CD4-positive, alpha-beta T cell treated with Interferon gamma for 1 hour (primary cell): Measurements from ENCODE around the gene SIT1.
A peak's percentile ranks its signal among the peaks of the same experiment; 100 is the strongest.

ENCODE experiments used
- DNase-seq: peaks from one replicate; pipeline ENCODE4 v3.0.0-alpha.2; 2020

Gene SIT1

DNA sequence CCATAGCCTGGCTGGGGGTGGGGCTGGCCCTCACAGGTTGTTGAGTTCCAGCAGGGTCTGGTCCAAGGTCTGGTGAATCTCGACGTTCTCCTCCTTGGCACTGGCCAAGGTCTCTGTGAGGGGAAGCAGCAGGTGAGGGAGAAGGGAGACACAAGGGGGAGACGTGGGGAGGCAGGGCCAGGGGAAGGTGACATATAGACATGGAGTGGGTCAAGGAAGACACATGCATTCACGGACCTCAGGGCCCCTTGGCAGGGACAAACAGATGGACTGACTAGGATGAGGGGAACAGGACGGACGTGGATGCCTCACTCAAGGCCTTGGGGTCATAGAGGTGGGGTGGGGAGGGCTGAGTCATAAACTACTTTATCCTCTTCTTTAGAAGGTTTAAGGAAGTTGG, 31.3 kb upstream of the SIT1 start:
- no peak for DNase-seq

DNA sequence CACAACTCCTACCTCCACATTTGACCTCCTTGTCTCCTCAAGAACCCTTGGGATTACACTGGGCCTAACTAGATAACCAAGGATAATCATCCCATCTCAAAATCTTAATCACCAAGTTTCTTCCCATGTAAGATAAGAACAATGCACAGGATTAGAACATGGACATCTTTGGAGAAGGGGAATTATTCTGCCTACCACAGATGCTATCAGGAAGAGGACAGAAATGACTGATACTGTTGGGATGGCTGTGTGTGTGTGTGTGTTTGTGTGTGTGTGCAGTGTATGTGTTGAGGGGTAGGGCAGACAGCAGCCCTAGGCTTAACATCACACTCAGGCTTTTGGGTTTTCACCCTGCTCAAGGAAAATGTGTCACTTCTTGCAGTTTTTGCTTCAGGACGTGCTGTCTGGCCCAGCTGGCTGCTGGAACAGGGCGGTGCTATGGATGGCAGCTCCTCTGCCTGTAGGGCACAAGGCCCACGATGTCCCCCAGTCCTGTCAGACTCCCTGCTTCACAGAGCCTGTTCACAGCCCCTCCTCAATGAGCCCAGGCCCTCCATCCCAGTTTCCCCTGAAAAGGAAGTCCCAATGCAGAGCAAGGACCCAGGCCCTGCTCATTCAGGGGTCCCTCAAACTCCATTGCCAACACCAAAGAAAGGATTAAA, 30.7 kb upstream of the SIT1 start:
- no peak for DNase-seq

DNA sequence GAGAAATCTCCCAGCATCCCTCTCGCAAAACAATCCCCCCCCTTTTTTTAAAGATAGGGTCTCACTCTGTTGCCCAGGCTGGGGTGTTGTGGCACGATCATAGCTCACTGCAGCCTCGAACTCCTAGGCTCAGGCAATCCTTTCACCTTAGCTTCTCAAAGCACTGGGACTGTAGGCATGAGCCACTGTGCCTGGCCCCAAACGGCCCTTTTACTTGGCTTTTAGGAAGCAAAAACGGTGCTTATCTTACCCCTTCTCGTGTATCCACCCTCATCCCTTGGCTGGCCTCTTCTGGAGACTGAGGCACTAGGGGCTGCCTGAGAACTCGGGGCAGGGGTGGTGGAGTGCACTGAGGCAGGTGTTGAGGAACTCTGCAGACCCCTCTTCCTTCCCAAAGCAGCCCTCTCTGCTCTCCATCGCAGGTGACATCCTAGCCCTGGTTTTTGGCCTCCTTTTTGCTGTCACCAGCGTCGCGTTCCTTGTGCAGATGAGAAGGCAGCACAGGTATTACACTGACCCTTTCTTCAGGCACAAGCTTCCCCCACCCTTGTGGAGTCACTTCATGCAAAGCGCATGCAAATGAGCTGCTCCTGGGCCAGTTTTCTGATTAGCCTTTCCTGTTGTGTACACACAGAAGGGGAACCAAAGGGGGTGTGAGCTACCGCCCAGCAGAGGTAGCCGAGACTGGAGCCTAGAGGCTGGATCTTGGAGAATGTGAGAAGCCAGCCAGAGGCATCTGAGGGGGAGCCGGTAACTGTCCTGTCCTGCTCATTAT, 29.8 kb upstream of the SIT1 start:
- DNase-seq, result no peak

DNA sequence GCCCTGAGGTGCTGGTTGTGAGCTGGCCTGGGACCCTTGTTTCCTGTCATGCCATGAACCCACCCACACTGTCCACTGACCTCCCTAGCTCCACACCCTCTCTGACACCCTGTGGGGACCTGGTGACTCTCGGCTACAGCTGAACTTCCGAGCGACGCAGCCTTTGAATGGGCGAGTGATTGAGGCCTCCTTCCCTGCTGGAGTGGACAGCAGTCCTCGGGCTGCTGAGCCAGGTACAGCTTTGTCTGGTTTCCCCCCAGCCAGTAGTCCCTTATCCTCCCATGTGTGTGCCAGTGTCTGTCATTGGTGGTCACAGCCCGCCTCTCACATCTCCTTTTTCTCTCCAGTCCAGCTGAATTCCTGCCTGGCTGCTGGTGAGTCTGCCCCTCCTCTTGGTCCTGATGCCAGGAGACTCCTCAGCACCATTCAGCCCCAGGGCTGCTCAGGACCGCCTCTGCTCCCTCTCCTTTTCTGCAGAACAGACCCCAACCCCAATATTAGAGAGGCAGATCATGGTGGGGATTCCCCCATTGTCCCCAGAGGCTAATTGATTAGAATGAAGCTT, 29.1 kb upstream of the SIT1 start:
- DNase-seq, result no peak

DNA sequence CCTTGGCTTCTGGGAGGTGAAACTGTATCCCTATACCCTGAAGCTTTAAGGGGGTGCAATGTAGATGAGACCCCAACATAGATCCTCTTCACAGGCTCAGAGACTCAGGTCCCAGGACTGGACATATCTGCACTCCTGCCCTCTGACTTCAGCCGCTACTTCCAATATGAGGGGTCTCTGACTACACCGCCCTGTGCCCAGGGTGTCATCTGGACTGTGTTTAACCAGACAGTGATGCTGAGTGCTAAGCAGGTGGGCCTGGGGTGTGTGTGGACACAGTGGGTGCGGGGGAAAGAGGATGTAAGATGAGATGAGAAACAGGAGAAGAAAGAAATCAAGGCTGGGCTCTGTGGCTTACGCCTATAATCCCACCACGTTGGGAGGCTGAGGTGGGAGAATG, 28.4 kb upstream of the SIT1 start:
- no peak for DNase-seq

DNA sequence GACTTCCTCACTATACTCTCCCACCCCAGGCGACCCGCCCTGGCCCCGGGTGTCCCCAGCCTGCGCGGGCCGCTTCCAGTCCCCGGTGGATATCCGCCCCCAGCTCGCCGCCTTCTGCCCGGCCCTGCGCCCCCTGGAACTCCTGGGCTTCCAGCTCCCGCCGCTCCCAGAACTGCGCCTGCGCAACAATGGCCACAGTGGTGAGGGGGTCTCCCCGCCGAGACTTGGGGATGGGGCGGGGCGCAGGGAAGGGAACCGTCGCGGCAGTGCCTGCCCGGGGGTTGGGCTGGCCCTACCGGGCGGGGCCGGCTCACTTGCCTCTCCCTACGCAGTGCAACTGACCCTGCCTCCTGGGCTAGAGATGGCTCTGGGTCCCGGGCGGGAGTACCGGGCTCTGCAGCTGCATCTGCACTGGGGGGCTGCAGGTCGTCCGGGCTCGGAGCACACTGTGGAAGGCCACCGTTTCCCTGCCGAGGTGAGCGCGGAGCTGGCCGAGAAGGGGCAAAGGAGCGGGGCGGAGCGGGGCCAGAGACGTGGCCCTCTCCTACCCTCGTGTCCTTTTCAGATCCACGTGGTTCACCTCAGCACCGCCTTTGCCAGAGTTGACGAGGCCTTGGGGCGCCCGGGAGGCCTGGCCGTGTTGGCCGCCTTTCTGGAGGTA, 25.1 kb upstream of the SIT1 start:
- peak; percentile 11 for DNase-seq

DNA sequence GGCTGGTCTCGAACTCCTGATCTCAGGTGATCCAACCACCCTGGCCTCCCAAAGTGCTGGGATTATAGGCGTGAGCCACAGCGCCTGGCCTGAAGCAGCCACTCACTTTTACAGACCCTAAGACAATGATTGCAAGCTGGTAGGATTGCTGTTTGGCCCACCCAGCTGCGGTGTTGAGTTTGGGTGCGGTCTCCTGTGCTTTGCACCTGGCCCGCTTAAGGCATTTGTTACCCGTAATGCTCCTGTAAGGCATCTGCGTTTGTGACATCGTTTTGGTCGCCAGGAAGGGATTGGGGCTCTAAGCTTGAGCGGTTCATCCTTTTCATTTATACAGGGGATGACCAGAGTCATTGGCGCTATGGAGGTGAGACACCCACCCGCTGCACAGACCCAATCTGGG, 24.5 kb upstream of the SIT1 start:
- no peak for DNase-seq

DNA sequence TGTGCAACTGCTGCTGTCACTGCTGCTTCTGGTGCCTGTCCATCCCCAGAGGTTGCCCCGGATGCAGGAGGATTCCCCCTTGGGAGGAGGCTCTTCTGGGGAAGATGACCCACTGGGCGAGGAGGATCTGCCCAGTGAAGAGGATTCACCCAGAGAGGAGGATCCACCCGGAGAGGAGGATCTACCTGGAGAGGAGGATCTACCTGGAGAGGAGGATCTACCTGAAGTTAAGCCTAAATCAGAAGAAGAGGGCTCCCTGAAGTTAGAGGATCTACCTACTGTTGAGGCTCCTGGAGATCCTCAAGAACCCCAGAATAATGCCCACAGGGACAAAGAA, 23.3 kb upstream of the SIT1 start:
- DNase-seq, result no peak

DNA sequence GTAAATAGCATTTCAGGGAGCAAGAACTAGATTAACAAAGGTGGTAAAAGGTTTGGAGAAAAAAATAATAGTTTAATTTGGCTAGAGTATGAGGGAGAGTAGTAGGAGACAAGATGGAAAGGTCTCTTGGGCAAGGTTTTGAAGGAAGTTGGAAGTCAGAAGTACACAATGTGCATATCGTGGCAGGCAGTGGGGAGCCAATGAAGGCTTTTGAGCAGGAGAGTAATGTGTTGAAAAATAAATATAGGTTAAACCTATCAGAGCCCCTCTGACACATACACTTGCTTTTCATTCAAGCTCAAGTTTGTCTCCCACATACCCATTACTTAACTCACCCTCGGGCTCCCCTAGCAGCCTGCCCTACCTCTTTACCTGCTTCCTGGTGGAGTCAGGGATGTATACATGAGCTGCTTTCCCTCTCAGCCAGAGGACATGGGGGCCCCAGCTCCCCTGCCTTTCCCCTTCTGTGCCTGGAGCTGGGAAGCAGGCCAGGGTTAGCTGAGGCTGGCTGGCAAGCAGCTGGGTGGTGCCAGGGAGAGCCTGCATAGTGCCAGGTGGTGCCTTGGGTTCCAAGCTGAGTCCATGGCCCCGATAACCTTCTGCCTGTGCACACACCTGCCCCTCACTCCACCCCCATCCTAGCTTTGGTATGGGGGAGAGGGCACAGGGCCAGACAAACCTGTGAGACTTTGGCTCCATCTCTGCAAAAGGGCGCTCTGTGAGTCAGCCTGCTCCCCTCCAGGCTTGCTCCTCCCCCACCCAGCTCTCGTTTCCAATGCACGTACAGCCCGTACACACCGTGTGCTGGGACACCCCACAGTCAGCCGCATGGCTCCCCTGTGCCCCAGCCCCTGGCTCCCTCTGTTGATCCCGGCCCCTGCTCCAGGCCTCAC, 22.6 kb upstream of the SIT1 start, which contains the start of gene CA9:
CA9 (plus strand) TSS at position 797 of the 893 bp plus-strand sequence; CDS start at position 829, 32 bp downstream.
- DNase-seq, result no peak

DNA sequence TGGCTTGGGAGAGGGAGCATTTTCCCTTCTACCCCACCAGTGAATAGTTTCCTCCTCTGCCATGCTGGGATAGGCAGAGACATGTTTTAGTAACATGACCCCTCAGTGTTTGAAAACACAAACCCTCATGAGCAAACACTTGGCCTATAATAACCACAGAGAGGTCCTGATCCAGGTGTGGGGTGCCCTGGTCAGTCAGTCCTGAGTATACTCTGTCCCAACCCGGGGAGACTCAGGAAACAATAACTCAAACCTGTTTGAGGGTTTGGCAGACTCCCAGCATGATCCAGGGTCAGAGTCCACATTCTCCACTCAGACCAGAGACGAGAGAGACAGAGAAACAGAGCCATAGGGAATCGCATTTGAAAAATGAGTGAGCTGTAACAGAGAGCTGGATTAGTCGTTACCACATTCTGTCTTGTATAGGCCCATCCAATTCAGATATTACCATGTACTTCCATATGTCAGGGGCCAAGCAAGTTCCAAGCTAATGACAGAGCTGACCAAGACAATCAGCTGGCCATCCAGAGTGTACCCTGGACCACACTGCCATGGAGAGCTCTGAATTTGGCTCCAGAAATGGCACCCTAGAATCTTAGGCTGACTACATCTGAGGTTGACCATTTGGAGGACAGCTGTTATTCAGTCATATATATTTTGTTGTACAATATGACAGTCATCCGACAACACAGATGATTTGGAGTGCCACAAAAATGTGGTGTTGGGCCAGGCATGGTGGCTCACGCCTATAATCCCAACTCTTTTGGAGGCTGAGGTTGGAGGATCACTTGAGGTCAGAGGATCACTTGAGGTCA, 18.8 kb upstream of the SIT1 start:
- no peak for DNase-seq

DNA sequence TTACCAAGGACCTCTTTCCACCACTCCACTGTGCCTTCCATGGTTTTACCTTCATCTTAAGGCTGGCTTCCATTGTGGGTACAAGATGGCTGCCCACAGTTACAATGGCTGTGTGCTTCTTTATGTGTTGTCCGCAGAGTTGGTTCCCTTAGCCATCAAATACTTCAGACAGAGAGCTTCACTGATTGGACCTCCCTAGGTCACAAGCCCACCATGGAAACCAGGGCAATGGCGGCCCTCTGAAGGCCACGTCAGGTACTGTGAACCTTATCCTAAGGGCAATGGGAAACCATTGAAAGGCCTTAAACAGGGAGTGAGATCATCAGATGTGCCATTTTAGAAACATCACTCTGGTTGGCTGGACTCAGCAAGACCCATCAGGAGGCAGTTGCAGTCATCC, 17.2 kb upstream of the SIT1 start:
- no peak for DNase-seq

DNA sequence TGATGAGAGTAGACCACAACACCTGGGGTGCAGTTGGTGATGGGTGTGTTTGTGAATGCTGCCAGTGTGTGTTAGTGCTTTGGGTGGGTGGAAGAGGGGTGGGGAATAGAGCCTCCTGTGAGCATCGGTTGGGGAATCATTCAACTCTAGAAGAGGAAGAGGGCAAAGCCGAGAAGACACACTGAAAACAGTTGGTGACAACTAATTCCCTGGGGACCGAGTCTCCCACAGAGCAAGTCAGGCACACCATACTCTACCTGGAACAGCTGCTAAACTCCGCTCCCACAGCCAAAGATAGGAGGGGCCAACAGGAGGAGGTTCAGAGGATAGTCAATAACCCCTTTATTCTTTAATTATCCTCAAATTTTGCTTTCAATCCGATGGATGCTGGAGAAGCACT, 15.8 kb upstream of the SIT1 start:
- DNase-seq, result no peak

DNA sequence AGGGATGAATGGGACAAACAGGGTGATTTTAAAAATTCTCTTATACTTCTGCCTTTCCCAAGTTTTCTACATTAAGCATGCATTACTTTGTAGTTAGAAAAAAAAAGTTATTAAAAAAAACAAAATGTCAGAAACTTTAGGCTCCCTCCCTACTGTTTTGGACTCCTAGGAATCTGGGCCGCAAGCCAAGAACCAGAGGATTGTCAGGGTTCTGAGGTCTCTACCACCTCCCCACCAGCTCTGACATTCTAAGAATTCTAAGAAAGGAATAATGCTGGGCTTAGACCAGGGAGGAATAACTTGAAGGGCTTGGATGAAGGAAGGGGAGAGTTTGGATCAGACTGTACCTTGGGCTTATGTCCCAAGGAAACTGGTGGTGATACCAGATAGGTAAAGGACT, 15.3 kb upstream of the SIT1 start:
- no peak for DNase-seq

DNA sequence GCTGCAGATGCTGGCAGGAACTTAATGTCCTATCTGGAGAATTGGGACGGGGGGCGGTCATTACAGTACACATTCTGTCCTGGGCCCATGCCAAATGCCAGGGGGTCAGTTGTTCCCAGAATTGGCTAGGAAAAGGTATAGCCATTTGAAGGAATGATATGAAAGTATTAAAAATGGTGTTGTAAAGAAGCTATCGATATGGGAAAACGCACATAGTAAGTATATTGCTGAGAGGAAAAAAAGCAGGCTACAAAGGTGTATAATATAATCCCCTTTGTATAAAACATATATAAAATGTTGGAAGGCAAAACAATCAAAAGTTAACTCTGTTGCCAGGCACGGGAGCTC, 14.7 kb upstream of the SIT1 start:
- no peak for DNase-seq

DNA sequence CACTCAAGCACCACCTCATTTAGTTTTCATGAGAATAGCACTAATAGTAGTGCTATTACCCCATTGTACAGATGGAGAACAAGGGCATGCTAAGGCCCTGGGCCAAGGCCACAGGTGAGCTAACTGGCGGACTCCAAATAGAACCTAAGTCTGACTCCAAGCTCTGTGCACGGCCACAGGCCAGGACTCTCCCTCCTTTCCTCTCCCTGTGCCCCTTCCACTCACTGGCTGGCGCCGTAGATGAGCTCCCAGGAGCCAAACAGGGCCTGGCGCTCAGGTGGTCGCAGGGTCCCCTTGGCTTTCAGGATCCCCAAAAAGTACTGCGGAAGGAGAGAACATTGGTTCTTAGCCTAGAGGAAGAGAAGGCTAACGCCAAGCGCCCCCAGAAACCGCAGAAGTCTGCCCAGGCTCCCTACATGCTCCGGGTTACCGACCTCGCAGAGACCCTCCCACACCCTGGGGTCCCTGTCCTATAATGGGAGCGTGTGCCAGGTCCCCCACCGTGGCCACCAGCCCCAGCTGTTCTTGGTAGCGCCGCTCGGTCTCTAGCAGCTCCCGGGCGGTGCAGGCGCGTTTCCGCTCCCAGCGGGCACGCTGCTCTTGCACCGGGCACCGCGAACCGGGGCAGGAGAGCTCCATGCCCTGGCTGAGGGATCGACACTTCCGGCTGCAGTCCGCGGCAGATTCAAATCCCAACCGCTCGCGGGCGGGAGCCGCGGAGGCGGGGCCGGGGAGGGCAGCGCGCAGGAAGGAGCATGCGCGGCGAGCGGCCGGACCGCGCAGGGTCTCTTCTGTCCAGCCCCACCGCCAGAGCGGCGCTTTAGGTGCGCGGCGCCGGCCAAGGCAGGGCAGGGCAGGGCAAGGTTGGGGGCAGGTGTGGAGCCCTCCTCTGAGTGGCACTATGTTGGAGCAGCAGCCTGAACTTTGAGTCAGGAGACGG, 14.1 kb upstream of the SIT1 start, which contains the start of gene ARHGEF39:
ARHGEF39 (minus strand) TSS at position 665 of the 940 bp plus-strand sequence; CDS start at position 639, 26 bp downstream.
- peak; percentile 56 for DNase-seq

DNA sequence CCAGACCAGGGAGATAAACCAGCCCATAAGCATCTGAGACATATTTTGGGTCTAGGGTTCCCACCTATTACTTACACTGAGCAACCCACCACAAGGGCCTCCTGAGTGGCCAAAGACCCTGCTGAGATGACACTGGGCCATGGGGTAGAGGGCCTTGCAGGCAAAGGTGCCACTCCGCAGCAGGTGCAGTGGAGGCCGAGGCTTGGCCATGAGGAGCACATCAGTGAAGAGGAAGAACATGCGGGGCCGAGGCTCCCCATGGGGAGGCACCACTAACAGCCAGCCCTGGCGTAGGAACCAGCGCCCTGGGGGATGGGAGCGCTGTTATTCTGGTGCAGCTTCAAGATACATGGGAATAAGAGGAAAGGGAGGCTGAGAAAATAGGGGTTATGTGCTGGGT, 11.7 kb upstream of the SIT1 start:
- DNase-seq, result no peak

DNA sequence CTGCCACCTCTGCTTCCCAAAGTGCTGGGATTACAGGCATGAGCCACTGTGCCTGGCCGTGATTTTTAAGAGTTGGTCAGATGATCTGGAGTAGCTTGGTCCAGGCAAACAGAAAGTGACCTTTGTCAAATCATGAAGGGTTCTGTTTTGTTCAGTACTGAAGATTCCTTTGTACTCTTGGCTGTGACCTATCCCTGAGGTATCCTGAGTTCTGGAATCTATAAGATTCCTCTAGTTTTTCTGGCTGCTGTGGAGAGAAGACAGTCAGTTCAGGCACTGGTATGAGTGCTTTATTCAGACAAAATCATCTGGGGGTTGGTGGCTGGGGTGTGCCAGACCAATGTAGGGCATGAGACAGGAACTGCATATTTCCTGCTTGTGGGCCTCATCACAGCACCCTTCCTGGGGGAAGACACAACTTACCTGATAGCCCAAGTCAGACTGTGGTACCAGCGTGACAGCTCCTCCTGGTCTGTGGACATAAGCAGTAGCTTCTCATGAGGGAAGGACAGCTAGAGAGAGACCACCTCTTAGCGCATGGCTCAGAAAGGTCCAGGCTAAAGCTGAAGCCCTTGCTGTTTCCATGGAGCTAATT, 11.1 kb upstream of the SIT1 start:
- DNase-seq, result peak; percentile 55

DNA sequence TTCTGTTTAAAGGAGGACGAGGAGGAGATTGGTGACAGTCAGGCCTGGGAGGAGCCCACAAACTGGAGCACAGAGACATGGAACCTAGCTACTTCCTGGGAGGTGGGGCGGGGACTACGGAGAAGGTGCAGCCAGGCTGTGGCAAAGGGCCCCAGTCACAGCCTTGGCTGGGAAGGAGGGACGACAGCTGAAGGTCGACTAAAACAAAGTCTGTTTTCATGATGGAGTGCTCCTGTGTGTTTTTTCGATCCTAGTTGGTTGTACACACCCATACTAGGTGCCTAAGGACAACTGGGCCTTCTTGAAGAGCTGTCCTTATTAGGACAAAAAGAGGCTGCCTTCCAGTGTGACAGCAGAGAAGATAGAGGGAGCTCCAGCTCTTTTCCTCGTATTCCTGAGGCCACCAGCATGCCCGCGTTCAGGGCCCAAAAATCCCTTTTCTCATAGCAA, 10.3 kb upstream of the SIT1 start:
- DNase-seq, result no peak

DNA sequence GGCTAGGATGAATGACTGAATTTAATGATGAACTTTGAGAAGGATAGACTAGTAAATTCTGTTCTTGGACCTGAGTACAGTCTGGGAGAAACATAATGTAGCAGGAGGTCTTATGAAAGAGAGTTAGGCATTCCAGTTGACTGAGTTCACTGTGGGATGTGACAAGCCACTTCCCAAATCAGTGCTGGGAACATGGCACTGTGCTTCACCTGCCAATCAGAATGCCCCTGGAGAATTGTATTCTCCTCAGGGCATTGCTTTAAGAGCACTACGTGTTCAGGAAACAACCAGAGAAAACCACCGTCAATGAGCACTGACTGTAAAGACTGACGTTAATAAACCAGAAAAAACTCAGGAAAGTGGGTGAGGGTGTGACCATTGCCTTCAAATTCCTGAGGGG, 8.6 kb upstream of the SIT1 start:
- no peak for DNase-seq

DNA sequence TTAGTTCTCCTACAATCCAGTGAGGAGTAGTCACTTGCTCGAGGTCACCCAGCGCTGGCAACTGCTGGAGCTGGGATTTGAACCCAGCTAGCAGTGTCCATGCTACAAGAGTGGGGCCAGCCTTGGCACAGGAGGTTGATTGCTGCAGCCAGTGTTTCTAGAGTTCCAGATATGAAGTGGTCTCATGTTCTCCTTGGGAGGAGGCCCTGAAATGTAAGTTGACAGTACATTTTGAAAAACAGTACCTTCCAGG, 8.2 kb upstream of the SIT1 start:
- no peak for DNase-seq
